Sigmoid colon (tissue), 7 donors: ENCODE data around the gene ITGA5. TPM values are rescaled to one million over a fixed set of nuclear protein-coding genes. Genes with fewer than 3 reads are reported as not detected.

Experiments used
- DNase-seq: peaks from one replicate; pipeline ENCODE4 v3.0.0-alpha.2; 2019
- H3K27ac ChIP-seq, 4 donors: fragments of 200-600 bp; sonication (generic); one replicate each; pipeline ENCODE4 v1.5.1; 2016 to 2019; ENCODE audit warnings: mild to moderate bottlenecking in 1 of 4
- H3K27me3 ChIP-seq, 3 donors: fragments of 200-600 bp; sonication (generic); one replicate each; pipeline ENCODE4 v1.5.1; 2019; ENCODE audit warnings: mild to moderate bottlenecking in 1 of 3
- H3K36me3 ChIP-seq, 4 donors: fragments of 200-600 bp; sonication (generic); one replicate each; pipeline ENCODE4 v1.5.1; 2016 to 2019
- H3K4me1 ChIP-seq, 4 donors: fragments of 200-600 bp; sonication (generic); one replicate each; pipeline ENCODE4 v1.5.1; 2017 to 2019
- H3K4me3 ChIP-seq, 4 donors: fragments of 200-600 bp; sonication (generic); one replicate each; pipeline ENCODE4 v1.5.1; 2017 to 2019; ENCODE audit warnings: mild to moderate bottlenecking in 2 of 4, moderate library complexity in 1 of 4
- H3K9me3 ChIP-seq, 4 donors: fragments of 200-600 bp in 3 of 4; sonication (generic) in 3 of 4; one replicate each; pipeline versions ENCODE4 v1.5.1 to v1.6.1; 2013 to 2019
- CTCF ChIP-seq, 4 experiments: fragments of 450-650 bp in 3 of 4; fragments of 200-600 bp in 1 of 4; IDR thresholded peaks; one replicate each; pipeline ENCODE4 v1.5.1; 2016 to 2019; ENCODE audit warnings: antibody characterized with exemption in 4 of 4, mild to moderate bottlenecking in 3 of 4, moderate library complexity in 2 of 4
- EP300 ChIP-seq, 4 donors: sonication (generic); formaldehyde crosslinking; IDR thresholded peaks; one replicate each; pipeline ENCODE4 v1.6.1; 2017; ENCODE audit warnings: antibody characterized with exemption in 4 of 4
- POLR2A ChIP-seq, 2 donors: fragments of 450-650 bp; IDR thresholded peaks; one replicate each; pipeline ENCODE4 v1.6.1; 2016; ENCODE audit warnings: antibody characterized with exemption in 2 of 2, mild to moderate bottlenecking in 2 of 2, moderate library complexity in 2 of 2
- POLR2AphosphoS5 ChIP-seq, 4 donors: sonication (generic); formaldehyde crosslinking; IDR thresholded peaks; one replicate each; pipeline ENCODE4 v1.6.1; 2017; ENCODE audit warnings: antibody characterized with exemption in 4 of 4
- WGBS, 2 donors: extraction: QIAGEN DNeasy Blood & Tissue Kit; methylation state at CpG; one replicate each; pipeline ENCODE4 v1.1.7; 2013; 5-methylcytosine and 5-hydroxymethylcytosine counted together
- intact Hi-C: fragments of 100-400 bp; cut with DNase I; formaldehyde crosslinking; loops from one replicate; pipeline ENCODE4 v1.15.1; 2023
- polyA plus RNA-seq, 3 donors: library from polyadenylated mRNA; stranded (reverse); fragments of 200-250 nt; gene quantifications; one replicate each; pipeline ENCODE4 v1.2.3, GENCODE V29; 2013
- total RNA-seq, 4 donors: library from RNA; depleted of rRNA; stranded (reverse); fragments of >200 nt; gene quantifications; one replicate each; pipeline ENCODE4 v1.1.0, GENCODE V29; 2016
- donor health status: healthy with polysubstance abuse.
- donor health status: Bipolar disorder and iron deficiency.
- donor health status: healthy.

Gene ITGA5
- total and polyA plus RNA-seq, 7 donors: 7.4 to 765 (median 200) TPM

- Histone ChIP-seq H3K4me3 (no peak overlapping the region), H3K9me3 (no peaks in the 10 kb centered on the region), H3K36me3 (peaks cover 23 to 72% (median 61%) of the 10 kb centered on the region in 4 donors), H3K27ac (no peak overlapping the region), H3K27me3 (no peaks in the 10 kb centered on the region), H3K4me1 (peaks cover 3 to 40% (median 35%) of the 10 kb centered on the region in 4 donors)
- intact Hi-C loops: no loop called here
- WGBS, 2 donors: 90 to 93% methylated on average over 4 of the region's 4 CpGs
- no peak for TF ChIP-seq EP300 (IDR thresholded peaks at IDR 0.05)
- no peak for TF ChIP-seq POLR2AphosphoS5 (IDR thresholded peaks at IDR 0.05)
- TF ChIP-seq POLR2A (IDR thresholded peaks at IDR 0.05): no peak
- TF ChIP-seq CTCF (IDR thresholded peaks at IDR 0.05): no peak
- DNase-seq: no peak
These were observed 70.0 kb downstream of the ITGA5 start for GRCh38 chr12:54349036-54349435.

Other genes with a start within 250 kb of the ITGA5 start
- gene SMUG1, start 230.3 kb downstream of the ITGA5 start, total RNA-seq: 10 to 100 TPM; 21.4 to 40.4 (median 38.1) TPM
- gene SMUG1, start 230.3 kb downstream of the ITGA5 start, polyA plus RNA-seq: 10 to 100 TPM; 21.5 to 64.7 (median 43.8) TPM
- 10 to 100 TPM; 18.6 to 30.7 (median 24.8) TPM for gene CBX5, start 139.1 kb downstream of the ITGA5 start, total RNA-seq
- gene CBX5, start 139.1 kb downstream of the ITGA5 start, polyA plus RNA-seq: 10 to 100 TPM in 1 of 3 donors, 1 to 10 TPM in 2; 3.0 to 17.2 (median 4.9) TPM
- 100 to 1,000 TPM; 318 to 657 (median 410) TPM for gene HNRNPA1, start 138.5 kb downstream of the ITGA5 start, total RNA-seq
- gene HNRNPA1, start 138.5 kb downstream of the ITGA5 start, polyA plus RNA-seq: 1,000 to 10,000 TPM in 2 of 3 donors, 100 to 1,000 TPM in 1; 594 to 1,311 (median 1,117) TPM
- under 1 TPM in 1 of 4 donors, not detected in 3; 0.54 TPM for gene NFE2, start 118.3 kb downstream of the ITGA5 start, total RNA-seq
- under 1 TPM in 1 of 3 donors, not detected in 2; 0.45 TPM for gene NFE2, start 118.3 kb downstream of the ITGA5 start, polyA plus RNA-seq
- 10 to 100 TPM; 39.6 to 74.2 (median 61.2) TPM for gene COPZ1, start 94.1 kb downstream of the ITGA5 start, total RNA-seq
- 100 to 1,000 TPM; 114 to 155 (median 147) TPM for gene COPZ1, start 94.1 kb downstream of the ITGA5 start, polyA plus RNA-seq
- gene GPR84, start 54.8 kb downstream of the ITGA5 start, total RNA-seq: under 1 TPM in 1 of 4 donors, not detected in 3; 0.54 TPM
- under 1 TPM; 0.60 to 0.92 (median 0.69) TPM for gene GPR84, start 54.8 kb downstream of the ITGA5 start, polyA plus RNA-seq
- gene ZNF385A, start 34.5 kb downstream of the ITGA5 start, total RNA-seq: 10 to 100 TPM in 2 of 4 donors, 1 to 10 TPM in 2; 5.6 to 18.6 (median 10.6) TPM
- gene ZNF385A, start 34.5 kb downstream of the ITGA5 start, polyA plus RNA-seq: 10 to 100 TPM in 1 of 3 donors, 1 to 10 TPM in 2; 4.4 to 19.2 (median 7.0) TPM
- not detected for gene GTSF1, start 54.3 kb upstream of the ITGA5 start, total RNA-seq
- 1 to 10 TPM in 2 of 3 donors, not detected in 1; 1.4 to 3.6 TPM for gene GTSF1, start 54.3 kb upstream of the ITGA5 start, polyA plus RNA-seq
- gene NCKAP1L, start 78.5 kb upstream of the ITGA5 start, total RNA-seq: 10 to 100 TPM; 35.0 to 99.7 (median 53.8) TPM
- gene NCKAP1L, start 78.5 kb upstream of the ITGA5 start, polyA plus RNA-seq: 10 to 100 TPM in 1 of 3 donors, 1 to 10 TPM in 2; 5.4 to 25.9 (median 7.2) TPM
- 10 to 100 TPM in 3 of 4 donors, 1 to 10 TPM in 1; 6.4 to 24.4 (median 15.1) TPM for gene PDE1B, start 130.3 kb upstream of the ITGA5 start, total RNA-seq
- 1 to 10 TPM; 1.6 to 3.9 (median 1.8) TPM for gene PDE1B, start 130.3 kb upstream of the ITGA5 start, polyA plus RNA-seq
- gene PPP1R1A, start 169.4 kb upstream of the ITGA5 start, total RNA-seq: 10 to 100 TPM; 17.5 to 48.9 (median 24.9) TPM
- 1 to 10 TPM in 2 of 3 donors, under 1 TPM in 1; 0.92 to 3.0 (median 1.2) TPM for gene PPP1R1A, start 169.4 kb upstream of the ITGA5 start, polyA plus RNA-seq
- gene LACRT, start 215.6 kb upstream of the ITGA5 start, total RNA-seq: not detected
- not detected for gene LACRT, start 215.6 kb upstream of the ITGA5 start, polyA plus RNA-seq
- not detected for gene DCD, start 229.1 kb upstream of the ITGA5 start, total RNA-seq
- not detected for gene DCD, start 229.1 kb upstream of the ITGA5 start, polyA plus RNA-seq